RWPE1 (cell line): Measurements from ENCODE around the gene LHX6.

Experiments used
- CTCF ChIA-PET: fragments of 350-600 bp; sonication (Branson Sonifier 250); formaldehyde crosslinking; extraction: SDS; loops from one replicate; lab custom pipeline; 2021; lab: Yijun Ruan, JAX
- POLR2A ChIA-PET: fragments of 400-600 bp; formaldehyde crosslinking; extraction: SDS; loops from one replicate; lab custom pipeline; 2020; ENCODE audit warnings: antibody characterized with exemption; ENCODE audit not compliant: low non-redundant PET; lab: Yijun Ruan, JAX
- DNase-seq: peaks from one replicate; pipeline ENCODE4 v3.0.0; 2012; ENCODE audit warnings: low spot score
- H3K27ac ChIP-seq: fragments of 450-650 bp; 2 replicates; pipeline ENCODE4 v1.5.1; 2017
- CTCF ChIP-seq: fragments of 450-650 bp; conservative IDR thresholded peaks from 2 replicates; pipeline ENCODE4 v1.5.1; 2017; ENCODE audit warnings: low read depth, mild to moderate bottlenecking

Gene LHX6

GRCh38 chr9:122258886-122259415 is 30.2 kb upstream of the LHX6 start:
- POLR2A ChIA-PET = no interaction called here
- no peak overlapping the region for H3K27ac ChIP-seq
- CTCF ChIA-PET = no interaction called here
- TF ChIP-seq CTCF = no peak
- no peak for DNase-seq

- POLR2A ChIA-PET = no interaction called here
- DNase-seq = no peak
- no peak for TF ChIP-seq CTCF
- no peak overlapping the region for H3K27ac ChIP-seq
- CTCF ChIA-PET = interaction anchor here (0.7 kb wide), 1 partner anchor 31 kb away, joined by 4 read pairs; no protein-coding TSS in a partner anchor
Measured at GRCh38 chr9:122256206-122256605, 27.4 kb upstream of the LHX6 start.

GRCh38 chr9:122254761-122255160 is 26.0 kb upstream of the LHX6 start:
- no peak overlapping the region for H3K27ac ChIP-seq
- CTCF ChIA-PET = interaction anchor here (1.0 kb wide), 1 partner anchor 33 kb away, joined by 3 read pairs; no protein-coding TSS in a partner anchor
- POLR2A ChIA-PET = no interaction called here
- no peak for TF ChIP-seq CTCF
- no peak for DNase-seq

- no peak for DNase-seq
- no peak for TF ChIP-seq CTCF
- ChIA-PET CTCF (no interaction called here), POLR2A (no interaction called here)
- H3K27ac ChIP-seq = no peak overlapping the region
Measured at GRCh38 chr9:122252796-122253195, 24.0 kb upstream of the LHX6 start.

- DNase-seq = no peak
- TF ChIP-seq CTCF = no peak
- H3K27ac ChIP-seq = no peak overlapping the region
- ChIA-PET POLR2A (no interaction called here), CTCF (interaction anchor here (0.5 to 0.7 kb wide), 2 partner anchors 25 to 781 kb away, joined by 3 to 4 read pairs; no protein-coding TSS in a partner anchor)
Measured at GRCh38 chr9:122251351-122251750, 22.6 kb upstream of the LHX6 start.

GRCh38 chr9:122248448-122248865 is 19.7 kb upstream of the LHX6 start:
- peak overlapping the region; percentile 91; the same call in 1 of the 2 replicates for H3K27ac ChIP-seq
- ChIA-PET CTCF (no interaction called here), POLR2A (no interaction called here)
- TF ChIP-seq CTCF = no peak
- DNase-seq = peak; percentile 93
